ENCODE measurements around the gene STMP1.

GRCh38 chr7:135634191-135634878, 28.0 kb upstream of the STMP1 start:
- TF ChIP-seq, protein P1, sequence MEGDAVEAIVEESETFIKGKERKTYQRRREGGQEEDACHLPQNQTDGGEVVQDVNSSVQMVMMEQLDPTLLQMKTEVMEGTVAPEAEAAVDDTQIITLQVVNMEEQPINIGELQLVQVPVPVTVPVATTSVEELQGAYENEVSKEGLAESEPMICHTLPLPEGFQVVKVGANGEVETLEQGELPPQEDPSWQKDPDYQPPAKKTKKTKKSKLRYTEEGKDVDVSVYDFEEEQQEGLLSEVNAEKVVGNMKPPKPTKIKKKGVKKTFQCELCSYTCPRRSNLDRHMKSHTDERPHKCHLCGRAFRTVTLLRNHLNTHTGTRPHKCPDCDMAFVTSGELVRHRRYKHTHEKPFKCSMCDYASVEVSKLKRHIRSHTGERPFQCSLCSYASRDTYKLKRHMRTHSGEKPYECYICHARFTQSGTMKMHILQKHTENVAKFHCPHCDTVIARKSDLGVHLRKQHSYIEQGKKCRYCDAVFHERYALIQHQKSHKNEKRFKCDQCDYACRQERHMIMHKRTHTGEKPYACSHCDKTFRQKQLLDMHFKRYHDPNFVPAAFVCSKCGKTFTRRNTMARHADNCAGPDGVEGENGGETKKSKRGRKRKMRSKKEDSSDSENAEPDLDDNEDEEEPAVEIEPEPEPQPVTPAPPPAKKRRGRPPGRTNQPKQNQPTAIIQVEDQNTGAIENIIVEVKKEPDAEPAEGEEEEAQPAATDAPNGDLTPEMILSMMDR (IDR thresholded peaks at IDR 0.05): no peak
- no peak for TF ChIP-seq POLR2AphosphoS5 (IDR thresholded peaks at IDR 0.05; ENCODE audit: low read depth, low read length)
- no peak for TF ChIP-seq EP300 (IDR thresholded peaks at IDR 0.05; ENCODE audit: borderline replicate concordance in 1 of 2, low read depth in 1 of 2, low read length in 1 of 2)
